LHCN-M2 (cell line): ENCODE results near the gene MAEA. TPM values are rescaled to one million over a fixed set of nuclear protein-coding genes. Genes with fewer than 3 reads are reported as not detected.
"Not testable (repeated sequence)": the region's sequence is repeated elsewhere in the genome, so short reads cannot be mapped to it uniquely, and the experiment has no call there.

Experiments
- DNase-seq: peaks from one replicate; pipeline ENCODE4 v3.0.0-alpha.2; 2012; ENCODE audit warnings: low read depth
- total RNA-seq: library from RNA; depleted of rRNA; stranded (reverse); fragments of >200 nt; gene quantifications from 2 replicates; pipeline ENCODE4 v1.2.3, GENCODE V29; 2014

Gene MAEA
- total RNA-seq, 1 experiment from 2014 or later, result 94.1 TPM

- DNase-seq, result no peak
Measured at GRCh38 chr4:1277667-1278665, 11.7 kb upstream of the MAEA start.

- no peak for DNase-seq
Measured at GRCh38 chr4:1279253-1279652, 10.4 kb upstream of the MAEA start.

GRCh38 chr4:1283711-1284110, 6.0 kb upstream of the MAEA start:
- no peak for DNase-seq

- no peak for DNase-seq
Measured at GRCh38 chr4:1285151-1285789, 4.4 kb upstream of the MAEA start.

- DNase-seq, result no peak
Measured at GRCh38 chr4:1285790-1286553, 3.7 kb upstream of the MAEA start.

GRCh38 chr4:1288786-1289185, 905 bp upstream of the MAEA start:
- no peak for DNase-seq

- DNase-seq, result no peak
Measured at GRCh38 chr4:1290165-1290977, 680 bp downstream of the MAEA start.

- DNase-seq, result no peak
Measured at GRCh38 chr4:1291091-1291490, 1.4 kb downstream of the MAEA start.

GRCh38 chr4:1291996-1292702, 2.5 kb downstream of the MAEA start:
- no peak for DNase-seq

- not testable (repeated sequence) for DNase-seq
Measured at GRCh38 chr4:1292703-1293011, 3.0 kb downstream of the MAEA start.

GRCh38 chr4:1293531-1293941, 3.8 kb downstream of the MAEA start:
- no peak for DNase-seq

GRCh38 chr4:1293991-1294390, 4.3 kb downstream of the MAEA start:
- no peak for DNase-seq

GRCh38 chr4:1294424-1294823, 4.7 kb downstream of the MAEA start:
- no peak for DNase-seq

- no peak for DNase-seq
Measured at GRCh38 chr4:1294891-1295290, 5.2 kb downstream of the MAEA start.

GRCh38 chr4:1295405-1296055, 5.8 kb downstream of the MAEA start:
- no peak for DNase-seq

GRCh38 chr4:1296324-1297022, 6.8 kb downstream of the MAEA start:
- DNase-seq, result no peak

GRCh38 chr4:1297023-1297395, 7.3 kb downstream of the MAEA start:
- no peak for DNase-seq

- no peak for DNase-seq
Measured at GRCh38 chr4:1297456-1298325, 8.0 kb downstream of the MAEA start.

GRCh38 chr4:1298461-1298860, 8.8 kb downstream of the MAEA start:
- DNase-seq, result no peak
